ENCODE measurements around the gene PARN. TPM values are rescaled to one million over a fixed set of nuclear protein-coding genes. Genes with fewer than 3 reads are reported as not detected.

PARN gene
- total and polyA plus RNA-seq, 7 donors = 10.3 to 20.9 (median 14.1) TPM

DNA sequence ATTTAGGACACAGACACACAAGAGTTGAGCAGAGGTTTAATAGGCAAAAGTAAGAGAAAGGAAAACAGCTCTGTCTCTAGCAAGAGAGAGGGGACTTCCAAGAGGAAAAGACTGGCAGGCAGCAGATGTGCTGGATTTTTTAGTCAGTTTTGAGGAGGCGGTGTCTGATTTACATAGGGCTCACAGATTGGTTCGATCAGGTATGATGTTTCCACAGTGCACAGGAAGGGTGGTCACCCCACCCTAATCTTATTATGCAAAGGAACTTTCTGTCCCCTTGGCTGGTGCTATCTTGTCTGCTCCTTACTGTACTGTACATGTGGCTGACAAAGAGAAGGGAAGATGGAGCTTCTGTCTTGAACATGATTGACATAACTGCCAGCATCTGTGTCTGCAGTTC is 28.0 kb upstream of the PARN start:
- no peaks in the 10 kb centered on the region for H3K27me3 ChIP-seq (ENCODE audit: insufficient read depth in 3 of 3, low read length in 2 of 3)
- no peaks in the 10 kb centered on the region for H3K9me3 ChIP-seq
- H3K4me1 ChIP-seq = no peaks in the 10 kb centered on the region
- DNase-seq (no peak), ATAC-seq (no peak)
- intact Hi-C loops (cut with DNase I) = no loop called here
- H3K4me3 ChIP-seq = no peak overlapping the region
- WGBS, 3 donors = 40 to 74% (median 57%) methylated on average over 2 of the region's 2 CpGs
- no peak overlapping the region for H3K27ac ChIP-seq
- peaks cover 21 to 99% of the 10 kb centered on the region in 2 donors for H3K36me3 ChIP-seq (ENCODE audit: insufficient read depth in 1 of 2, low read depth in 1 of 2)
- TF ChIP-seq, protein P1, sequence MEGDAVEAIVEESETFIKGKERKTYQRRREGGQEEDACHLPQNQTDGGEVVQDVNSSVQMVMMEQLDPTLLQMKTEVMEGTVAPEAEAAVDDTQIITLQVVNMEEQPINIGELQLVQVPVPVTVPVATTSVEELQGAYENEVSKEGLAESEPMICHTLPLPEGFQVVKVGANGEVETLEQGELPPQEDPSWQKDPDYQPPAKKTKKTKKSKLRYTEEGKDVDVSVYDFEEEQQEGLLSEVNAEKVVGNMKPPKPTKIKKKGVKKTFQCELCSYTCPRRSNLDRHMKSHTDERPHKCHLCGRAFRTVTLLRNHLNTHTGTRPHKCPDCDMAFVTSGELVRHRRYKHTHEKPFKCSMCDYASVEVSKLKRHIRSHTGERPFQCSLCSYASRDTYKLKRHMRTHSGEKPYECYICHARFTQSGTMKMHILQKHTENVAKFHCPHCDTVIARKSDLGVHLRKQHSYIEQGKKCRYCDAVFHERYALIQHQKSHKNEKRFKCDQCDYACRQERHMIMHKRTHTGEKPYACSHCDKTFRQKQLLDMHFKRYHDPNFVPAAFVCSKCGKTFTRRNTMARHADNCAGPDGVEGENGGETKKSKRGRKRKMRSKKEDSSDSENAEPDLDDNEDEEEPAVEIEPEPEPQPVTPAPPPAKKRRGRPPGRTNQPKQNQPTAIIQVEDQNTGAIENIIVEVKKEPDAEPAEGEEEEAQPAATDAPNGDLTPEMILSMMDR (IDR thresholded peaks at IDR 0.05) = no peak

DNA sequence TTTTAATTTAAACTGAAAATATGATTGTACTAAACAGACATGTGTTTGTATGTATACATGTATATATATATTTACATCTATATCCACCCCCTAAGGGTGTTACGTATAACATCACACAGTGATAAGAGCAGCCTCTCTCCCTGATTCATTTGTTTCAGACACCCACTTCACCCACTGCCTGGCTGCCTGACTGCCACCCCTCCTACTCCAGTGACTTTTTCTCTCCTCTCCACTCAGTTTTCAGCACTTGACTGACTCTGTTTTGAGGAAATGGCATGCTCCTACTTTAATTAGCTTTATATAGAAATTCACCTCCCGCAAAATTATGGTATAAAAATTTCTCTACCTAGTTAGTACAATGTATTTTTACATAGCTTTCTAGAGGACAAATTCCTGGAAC is 22.7 kb upstream of the PARN start:
- Histone ChIP-seq H3K9me3 (no peaks in the 10 kb centered on the region), H3K27me3 (ENCODE audit: insufficient read depth in 3 of 3, low read length in 2 of 3) (no peaks in the 10 kb centered on the region), H3K27ac (no peak overlapping the region), H3K36me3 (ENCODE audit: insufficient read depth in 1 of 2, low read depth in 1 of 2) (peaks cover 15 to 99% of the 10 kb centered on the region in 2 donors), H3K4me3 (no peak overlapping the region), H3K4me1 (no peaks in the 10 kb centered on the region)
- TF ChIP-seq, protein P1 (IDR thresholded peaks at IDR 0.05) = no peak
- intact Hi-C loops (cut with DNase I) = no loop called here
- ATAC-seq (no peak), DNase-seq (no peak)
- WGBS, 3 donors = 97 to 98% (median 98%) methylated on average over 2 of the region's 2 CpGs

DNA sequence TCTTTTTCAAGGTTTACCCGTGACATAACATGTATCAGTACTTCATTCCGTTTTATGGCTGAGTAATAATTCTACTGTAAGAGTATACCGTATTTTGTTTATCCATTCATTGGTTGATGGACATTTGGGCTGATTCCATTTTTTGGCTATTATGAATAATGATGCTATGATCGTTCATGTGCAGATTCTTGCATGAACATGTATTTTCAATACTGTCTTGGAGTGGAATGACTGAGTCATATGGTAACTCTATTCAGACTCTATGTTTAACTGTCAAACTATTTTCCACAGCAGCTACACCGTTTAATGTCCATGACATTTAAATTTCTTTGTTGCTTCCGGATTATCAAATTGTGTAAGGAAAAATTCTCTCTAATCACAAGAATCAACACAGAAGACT is 20.6 kb upstream of the PARN start:
- intact Hi-C loops (cut with DNase I) = no loop called here
- H3K27me3 ChIP-seq (ENCODE audit: insufficient read depth in 3 of 3, low read length in 2 of 3) = no peaks in the 10 kb centered on the region
- WGBS, 3 donors = 76 to 85% (median 77%) methylated on average over 6 of the region's 6 CpGs
- ATAC-seq = no peak
- peaks cover 8 to 99% of the 10 kb centered on the region in 2 donors for H3K36me3 ChIP-seq (ENCODE audit: insufficient read depth in 1 of 2, low read depth in 1 of 2)
- no peaks in the 10 kb centered on the region for H3K4me1 ChIP-seq
- H3K4me3 ChIP-seq = no peak overlapping the region
- no peak overlapping the region for H3K27ac ChIP-seq
- DNase-seq = no peak
- TF ChIP-seq, protein P1 (IDR thresholded peaks at IDR 0.05) = no peak
- H3K9me3 ChIP-seq = no peaks in the 10 kb centered on the region

DNA sequence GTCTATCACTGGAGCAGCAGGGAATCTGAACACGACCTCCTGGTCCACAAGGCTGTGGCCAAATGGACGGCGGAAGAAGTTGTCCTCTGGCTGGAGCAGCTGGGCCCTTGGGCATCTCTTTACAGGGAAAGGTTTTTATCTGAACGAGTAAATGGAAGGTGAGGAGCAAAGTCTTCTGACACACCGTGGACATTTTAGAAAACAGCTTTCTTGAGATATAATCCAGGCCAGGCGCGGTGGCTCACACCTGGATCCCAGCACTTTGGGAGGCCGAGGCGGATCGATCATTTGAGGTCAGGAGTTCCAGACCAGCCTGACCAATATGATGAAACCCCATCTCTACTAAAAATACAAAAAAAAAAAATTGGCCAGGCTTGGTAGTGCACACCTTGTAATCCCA is 19.8 kb upstream of the PARN start:
- Histone ChIP-seq H3K4me3 (no peak overlapping the region), H3K36me3 (ENCODE audit: insufficient read depth in 1 of 2, low read depth in 1 of 2) (peaks cover 11 to 99% of the 10 kb centered on the region in 2 donors), H3K27ac (no peak overlapping the region), H3K9me3 (no peaks in the 10 kb centered on the region), H3K27me3 (ENCODE audit: insufficient read depth in 3 of 3, low read length in 2 of 3) (no peaks in the 10 kb centered on the region), H3K4me1 (no peaks in the 10 kb centered on the region)
- TF ChIP-seq, protein P1 (IDR thresholded peaks at IDR 0.05) = no peak
- DNase-seq (no peak), ATAC-seq (no peak)
- 94 to 95% (median 95%) methylated on average over 10 of the region's 10 CpGs for WGBS, 3 donors
- intact Hi-C loops (cut with DNase I) = no loop called here

DNA sequence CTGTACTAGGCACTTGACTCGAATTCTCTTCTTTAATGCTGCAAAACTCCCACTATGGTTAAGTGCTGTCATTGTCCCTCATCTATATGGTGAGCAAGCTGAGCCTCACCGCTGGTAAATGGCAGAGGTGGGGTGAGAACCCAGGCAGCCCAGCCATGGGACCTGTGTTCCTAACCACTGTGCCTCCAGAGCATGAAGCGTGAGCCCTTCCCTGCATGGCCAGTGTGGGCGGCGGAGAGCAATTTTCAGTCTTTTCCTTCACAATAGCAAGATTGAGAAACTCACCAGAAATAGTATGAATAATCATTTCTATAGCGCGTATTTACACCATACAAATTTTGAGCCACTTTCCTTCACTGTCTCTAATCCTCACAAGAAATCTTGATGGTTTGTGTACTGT is 11.9 kb upstream of the PARN start:
- Histone ChIP-seq H3K36me3 (ENCODE audit: insufficient read depth in 1 of 2, low read depth in 1 of 2) (peaks cover 3 to 41% of the 10 kb centered on the region in 2 donors), H3K27ac (no peak overlapping the region), H3K4me1 (peaks cover 4% of the 10 kb centered on the region), H3K9me3 (no peaks in the 10 kb centered on the region), H3K4me3 (no peak overlapping the region), H3K27me3 (ENCODE audit: insufficient read depth in 3 of 3, low read length in 2 of 3) (no peaks in the 10 kb centered on the region)
- no peak for DNase-seq
- no peak for ATAC-seq
- TF ChIP-seq, protein P1 (IDR thresholded peaks at IDR 0.05) = no peak
- WGBS, 3 donors = 94 to 96% (median 95%) methylated on average over 7 of the region's 7 CpGs
- intact Hi-C loops (cut with DNase I) = no loop called here

Data from psoas muscle (tissue), 8 donors.